OCI-LY1 (cell line): Measurements from ENCODE around the gene POU2F2.

ENCODE experiments used
- H2AFZ ChIP-seq: fragments of 200-600 bp; sonication (generic), shearing (Covaris generic); 2 replicates; pipeline ENCODE4 v1.6.0; 2014; ENCODE audit warnings: antibody characterized with exemption, mild to moderate bottlenecking, low read length
- H3F3A ChIP-seq: fragments of 200-600 bp; sonication (generic), shearing (Covaris generic); 2 replicates; pipeline ENCODE4 v1.6.0; 2014; ENCODE audit warnings: mild to moderate bottlenecking, antibody characterized with exemption, low read length, moderate library complexity; ENCODE audit not compliant: insufficient read depth
- H3K27ac ChIP-seq: fragments of 200-600 bp; sonication (generic); 2 replicates; pipeline ENCODE4 v1.5.1; 2014; ENCODE audit warnings: low read length, mixed run types, mild to moderate bottlenecking, low read depth; ENCODE audit not compliant: poor library complexity, severe bottlenecking
- H3K27me3 ChIP-seq: fragments of 200-600 bp; sonication (generic); 2 replicates; pipeline ENCODE4 v1.6.0; 2014; ENCODE audit warnings: antibody characterized with exemption, mild to moderate bottlenecking, low read length, moderate library complexity; ENCODE audit not compliant: insufficient read depth
- H3K36me3 ChIP-seq: fragments of 200-600 bp; sonication (generic); 2 replicates; pipeline ENCODE4 v1.6.1; 2014; ENCODE audit warnings: mild to moderate bottlenecking, antibody characterized with exemption, low read length, moderate library complexity, mixed read lengths; ENCODE audit not compliant: insufficient read depth
- H3K4me1 ChIP-seq: fragments of 200-600 bp; sonication (generic); 2 replicates; pipeline ENCODE4 v1.5.1; 2014; ENCODE audit warnings: mild to moderate bottlenecking, low read length, moderate library complexity; ENCODE audit not compliant: insufficient read depth, severe bottlenecking
- H3K4me2 ChIP-seq: fragments of 200-600 bp; sonication (generic), shearing (Covaris generic); 2 replicates; pipeline ENCODE4 v1.6.1; 2014; ENCODE audit warnings: low read length
- H3K4me3 ChIP-seq: fragments of 200-600 bp; sonication (generic); 2 replicates; pipeline ENCODE4 v1.5.1; 2014; ENCODE audit warnings: low read length, low read depth, mild to moderate bottlenecking, mixed read lengths; ENCODE audit not compliant: poor library complexity, severe bottlenecking
- H3K79me2 ChIP-seq: fragments of 200-600 bp; shearing (Covaris generic); 2 replicates; pipeline ENCODE4 v1.6.1; 2016; ENCODE audit warnings: mixed run types, low read length, mixed read lengths; ENCODE audit not compliant: insufficient read depth
- H3K9ac ChIP-seq: fragments of 200-600 bp; sonication (generic), shearing (Covaris generic); 2 replicates; pipeline ENCODE4 v1.6.1; 2014; ENCODE audit warnings: mild to moderate bottlenecking, low read length, mixed read lengths
- H3K9me2 ChIP-seq: fragments of 200-600 bp; sonication (generic), shearing (Covaris generic); 2 replicates; pipeline ENCODE4 v1.6.1; 2014; ENCODE audit warnings: low read depth, mild to moderate bottlenecking, low read length, mixed read lengths
- H3K9me3 ChIP-seq: fragments of 200-600 bp; shearing (Covaris generic); 2 replicates; pipeline ENCODE4 v1.6.1; 2014; ENCODE audit warnings: low read length, mixed read lengths
- H4K20me1 ChIP-seq: fragments of 200-600 bp; sonication (generic), shearing (Covaris generic); 2 replicates; pipeline ENCODE4 v1.6.0; 2016; ENCODE audit warnings: mild to moderate bottlenecking, low read length; ENCODE audit not compliant: insufficient read depth
- EZH2 ChIP-seq: fragments of 200-600 bp; sonication (generic), shearing (Covaris generic); IDR thresholded peaks from 2 replicates; pipeline ENCODE4 v1.8.0; 2017; ENCODE audit warnings: borderline replicate concordance, mixed run types, mild to moderate bottlenecking, antibody characterized with exemption, low read length, moderate library complexity, mixed read lengths
- TF ChIP-seq, protein P1 (sequence below): fragments of 200-600 bp; sonication (generic), shearing (Covaris generic); IDR thresholded peaks from 2 replicates; pipeline ENCODE4 v1.5.1; 2017; ENCODE audit warnings: mild to moderate bottlenecking, antibody characterized with exemption, low read length, moderate library complexity, mixed read lengths

The POU2F2 gene

DNA sequence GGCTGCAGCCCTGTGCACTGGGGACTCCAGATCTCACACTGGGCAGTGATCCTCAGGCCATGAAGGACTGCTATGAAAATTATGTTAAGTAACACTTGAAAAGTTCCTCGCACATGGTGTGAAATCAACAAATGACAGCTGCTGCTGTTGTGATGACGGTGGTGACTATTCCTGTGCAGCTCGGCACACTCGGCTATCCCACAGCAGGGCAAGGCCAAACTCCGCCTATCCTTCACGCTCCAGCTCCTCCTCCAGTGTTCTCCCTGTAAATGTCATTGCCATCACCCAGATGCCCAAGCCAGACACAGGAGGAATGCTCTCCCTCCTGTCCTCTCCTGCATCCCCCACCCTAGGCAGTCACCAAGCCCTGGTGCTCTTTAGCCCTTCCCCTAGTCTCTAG lies 93.6 kb downstream of the POU2F2 start:
- Histone ChIP-seq H3K27me3 (no peaks in the 10 kb centered on the region; the same call in 1 of the 2 replicates), H4K20me1 (no peaks in the 10 kb centered on the region), H3K4me2 (no peak overlapping the region), H3K9me3 (no peaks in the 10 kb centered on the region), H3K4me3 (no peak overlapping the region), H3K27ac (no peak overlapping the region), H2AFZ (no peak overlapping the region), H3K79me2 (no peaks in the 10 kb centered on the region), H3F3A (no peaks in the 10 kb centered on the region), H3K36me3 (no peaks in the 10 kb centered on the region), H3K4me1 (peaks cover 4% of the 10 kb centered on the region), H3K9me2 (no peaks in the 10 kb centered on the region), H3K9ac (no peak overlapping the region)
- TF ChIP-seq, protein P1, sequence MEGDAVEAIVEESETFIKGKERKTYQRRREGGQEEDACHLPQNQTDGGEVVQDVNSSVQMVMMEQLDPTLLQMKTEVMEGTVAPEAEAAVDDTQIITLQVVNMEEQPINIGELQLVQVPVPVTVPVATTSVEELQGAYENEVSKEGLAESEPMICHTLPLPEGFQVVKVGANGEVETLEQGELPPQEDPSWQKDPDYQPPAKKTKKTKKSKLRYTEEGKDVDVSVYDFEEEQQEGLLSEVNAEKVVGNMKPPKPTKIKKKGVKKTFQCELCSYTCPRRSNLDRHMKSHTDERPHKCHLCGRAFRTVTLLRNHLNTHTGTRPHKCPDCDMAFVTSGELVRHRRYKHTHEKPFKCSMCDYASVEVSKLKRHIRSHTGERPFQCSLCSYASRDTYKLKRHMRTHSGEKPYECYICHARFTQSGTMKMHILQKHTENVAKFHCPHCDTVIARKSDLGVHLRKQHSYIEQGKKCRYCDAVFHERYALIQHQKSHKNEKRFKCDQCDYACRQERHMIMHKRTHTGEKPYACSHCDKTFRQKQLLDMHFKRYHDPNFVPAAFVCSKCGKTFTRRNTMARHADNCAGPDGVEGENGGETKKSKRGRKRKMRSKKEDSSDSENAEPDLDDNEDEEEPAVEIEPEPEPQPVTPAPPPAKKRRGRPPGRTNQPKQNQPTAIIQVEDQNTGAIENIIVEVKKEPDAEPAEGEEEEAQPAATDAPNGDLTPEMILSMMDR, result no peak
- no peak for TF ChIP-seq EZH2

DNA sequence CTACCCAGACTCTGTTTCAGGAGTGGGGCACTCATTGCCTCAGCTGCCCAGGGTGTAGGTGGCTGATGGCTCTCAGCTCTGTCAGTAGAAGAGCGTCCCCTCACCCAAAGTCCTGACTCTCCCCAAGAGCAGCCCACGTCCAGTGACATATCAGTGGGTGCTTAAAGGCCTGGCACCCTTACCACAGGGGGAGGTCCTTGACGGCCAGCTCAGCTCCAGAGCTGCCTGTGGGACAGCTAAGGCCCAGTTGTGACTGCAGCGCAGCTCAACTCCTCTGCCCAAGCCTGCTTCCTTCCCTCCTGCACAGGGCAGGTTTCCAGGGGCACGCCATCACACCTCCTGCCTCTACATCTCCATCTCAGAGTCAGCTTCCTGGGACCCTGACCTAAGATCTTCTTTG lies 94.6 kb downstream of the POU2F2 start:
- Histone ChIP-seq H3K9ac (no peak overlapping the region), H3K79me2 (no peaks in the 10 kb centered on the region), H3K4me3 (no peak overlapping the region), H4K20me1 (no peaks in the 10 kb centered on the region), H3K4me2 (no peak overlapping the region), H2AFZ (no peak overlapping the region), H3K4me1 (peaks cover 4% of the 10 kb centered on the region), H3K9me2 (no peaks in the 10 kb centered on the region), H3K27me3 (no peaks in the 10 kb centered on the region; the same call in 1 of the 2 replicates), H3K36me3 (no peaks in the 10 kb centered on the region), H3K27ac (no peak overlapping the region), H3F3A (no peaks in the 10 kb centered on the region), H3K9me3 (no peaks in the 10 kb centered on the region)
- no peak for TF ChIP-seq EZH2
- TF ChIP-seq, protein P1, result no peak
